Prostate gland (tissue), 2 donors: ENCODE measurements around the gene CCDC13.

Source experiments
- POLR2A ChIP-seq: fragments of 450-650 bp; IDR thresholded peaks from one replicate; pipeline ENCODE4 v1.6.1; 2016; ENCODE audit warnings: antibody characterized with exemption, mild to moderate bottlenecking
- TF ChIP-seq, protein P1 (sequence below), 4 experiments: fragments of 200-600 bp in 2 of 4; fragments of 450-650 bp in 2 of 4; sonication (generic) in 2 of 4; IDR thresholded peaks; 1 replicate in 3 of 4; 2 replicates in 1 of 4; pipeline ENCODE4 v1.5.1; 2016 to 2019; ENCODE audit warnings: antibody characterized with exemption in 4 of 4, mild to moderate bottlenecking in 2 of 4, moderate library complexity in 2 of 4

DNA sequence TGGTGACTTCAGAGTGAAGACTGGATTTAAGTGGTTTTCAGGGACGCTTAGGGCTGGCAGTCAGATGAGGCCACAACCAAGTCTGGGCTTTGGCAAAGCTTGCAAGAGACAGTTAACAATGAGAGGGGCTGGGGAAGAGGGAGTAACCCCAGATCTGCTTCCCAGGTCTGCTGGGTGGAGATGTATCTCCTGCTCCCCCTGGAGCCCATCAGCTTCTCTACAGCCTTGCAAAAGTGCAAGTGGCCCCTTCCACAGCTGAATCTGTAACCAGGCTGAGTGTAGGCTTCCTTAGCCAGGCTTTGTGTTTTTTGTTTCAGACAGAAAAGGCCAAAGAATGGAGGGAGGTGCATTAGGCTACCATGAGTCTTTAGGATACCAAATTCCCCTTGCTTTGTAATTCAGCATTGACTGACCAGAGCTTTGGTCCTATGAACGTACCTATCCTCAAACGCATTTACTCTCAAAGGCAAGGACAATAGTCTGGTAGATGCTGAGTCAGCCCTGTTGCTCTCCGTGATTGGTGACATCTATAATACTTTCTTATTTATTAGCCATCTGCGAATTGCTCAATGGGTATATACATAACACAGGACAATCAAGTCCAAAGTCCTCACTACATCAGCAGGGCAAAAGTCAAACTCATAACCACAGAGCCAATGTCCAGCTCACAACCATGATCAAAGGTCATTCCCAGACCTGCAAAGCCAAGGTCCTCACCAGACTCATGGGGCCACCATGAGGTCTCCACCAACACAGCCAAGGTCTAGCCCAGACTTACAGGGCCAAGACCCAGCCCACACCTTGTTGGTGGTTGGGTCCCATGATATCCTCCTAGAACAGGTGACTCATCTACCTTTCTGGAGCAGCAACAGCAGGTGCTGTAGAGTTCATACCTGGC is 17.1 kb downstream of the CCDC13 start:
- TF ChIP-seq, protein P1, sequence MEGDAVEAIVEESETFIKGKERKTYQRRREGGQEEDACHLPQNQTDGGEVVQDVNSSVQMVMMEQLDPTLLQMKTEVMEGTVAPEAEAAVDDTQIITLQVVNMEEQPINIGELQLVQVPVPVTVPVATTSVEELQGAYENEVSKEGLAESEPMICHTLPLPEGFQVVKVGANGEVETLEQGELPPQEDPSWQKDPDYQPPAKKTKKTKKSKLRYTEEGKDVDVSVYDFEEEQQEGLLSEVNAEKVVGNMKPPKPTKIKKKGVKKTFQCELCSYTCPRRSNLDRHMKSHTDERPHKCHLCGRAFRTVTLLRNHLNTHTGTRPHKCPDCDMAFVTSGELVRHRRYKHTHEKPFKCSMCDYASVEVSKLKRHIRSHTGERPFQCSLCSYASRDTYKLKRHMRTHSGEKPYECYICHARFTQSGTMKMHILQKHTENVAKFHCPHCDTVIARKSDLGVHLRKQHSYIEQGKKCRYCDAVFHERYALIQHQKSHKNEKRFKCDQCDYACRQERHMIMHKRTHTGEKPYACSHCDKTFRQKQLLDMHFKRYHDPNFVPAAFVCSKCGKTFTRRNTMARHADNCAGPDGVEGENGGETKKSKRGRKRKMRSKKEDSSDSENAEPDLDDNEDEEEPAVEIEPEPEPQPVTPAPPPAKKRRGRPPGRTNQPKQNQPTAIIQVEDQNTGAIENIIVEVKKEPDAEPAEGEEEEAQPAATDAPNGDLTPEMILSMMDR (IDR thresholded peaks at IDR 0.05) = peak in 2 of 4 experiments; percentile 14 to 39
- TF ChIP-seq POLR2A = no peak
